SK-N-SH treated with all-trans-retinoic acid at 6 μM for 48 hours (cell line): ENCODE data around the gene CFAP97.

Experiments
- ISL1 ChIP-seq: fragments of 250-450 bp; sonication (Bioruptor Pico); IDR thresholded peaks from 2 replicates; pipeline ENCODE4 v2.1.2; 2022; ENCODE audit warnings: mild to moderate bottlenecking, moderate library complexity
- OSR1 ChIP-seq: fragments of 250-450 bp; sonication (Bioruptor Pico); IDR thresholded peaks from 2 replicates; pipeline ENCODE4 v1.8.0; 2022; ENCODE audit warnings: moderate library complexity, mild to moderate bottlenecking, inconsistent platforms
- PPARA ChIP-seq: fragments of 250-450 bp; sonication (Bioruptor Pico); IDR thresholded peaks from 2 replicates; pipeline ENCODE4 v1.5.0; 2020; ENCODE audit warnings: mild to moderate bottlenecking, borderline replicate concordance
- TCF4 ChIP-seq: fragments of 250-450 bp; sonication (Bioruptor Pico); IDR thresholded peaks from 2 replicates; pipeline ENCODE4 v1.8.0; 2021; ENCODE audit warnings: mild to moderate bottlenecking, moderate library complexity, borderline replicate concordance
- ZFP3 ChIP-seq: fragments of 250-450 bp; sonication (Bioruptor Pico); IDR thresholded peaks from 2 replicates; pipeline ENCODE4 v1.5.0; 2020; ENCODE audit warnings: mild to moderate bottlenecking, moderate library complexity

GRCh38 chr4:185122681-185123345 is 81.0 kb downstream of the CFAP97 start:
- TF ChIP-seq PPARA (CRISPR knock-in tag) (no peak), OSR1 (CRISPR knock-in tag) (no peak), TCF4 (CRISPR knock-in tag) (no peak), ZFP3 (CRISPR knock-in tag) (no peak), ISL1 (CRISPR knock-in tag) (peak; percentile 46)
